IPS DF 6.9 (cell line): ENCODE data around the gene ARHGEF10L.

Experiments used
- DNase-seq: peaks from one replicate; pipeline ENCODE4 v3.0.0-alpha.2; 2013; ENCODE audit warnings: low read depth, low spot score
- H3K27ac ChIP-seq: one replicate; pipeline ENCODE4 v1.5.1; 2013; ENCODE audit warnings: low read length, control low read depth
- H3K27me3 ChIP-seq: 2 replicates; pipeline ENCODE4 v1.6.1; 2013; ENCODE audit warnings: mild to moderate bottlenecking, low read length; ENCODE audit not compliant: control insufficient read depth, insufficient read depth
- H3K36me3 ChIP-seq: 2 replicates; pipeline ENCODE4 v1.6.1; 2013; ENCODE audit warnings: low read length; ENCODE audit not compliant: control insufficient read depth, insufficient read depth
- H3K4me1 ChIP-seq: 2 replicates; pipeline ENCODE4 v1.6.1; 2013; ENCODE audit warnings: low read length; ENCODE audit not compliant: control insufficient read depth, insufficient read depth
- H3K4me3 ChIP-seq: 2 replicates; pipeline ENCODE4 v1.5.1; 2013; ENCODE audit warnings: mild to moderate bottlenecking, low read length
- H3K9me3 ChIP-seq: 2 replicates; pipeline ENCODE4 v1.6.1; 2013; ENCODE audit warnings: low read length, inconsistent platforms; ENCODE audit not compliant: control insufficient read depth, insufficient read depth
- WGBS: extraction: QIAGEN DNeasy Blood & Tissue Kit; methylation state at CpG from one replicate; pipeline ENCODE4 v1.1.7; 2013; ENCODE audit warnings: mixed read lengths, missing lambda C conversion rate; ENCODE audit not compliant: insufficient read length, insufficient coverage; 5-methylcytosine and 5-hydroxymethylcytosine counted together

The ARHGEF10L gene

GRCh38 chr1:17535300-17535936 is 4.1 kb upstream of the ARHGEF10L start:
- H3K36me3 ChIP-seq: no peaks in the 10 kb centered on the region
- no peak overlapping the region for H3K27ac ChIP-seq
- DNase-seq: no peak
- WGBS: no CpG with 5 or more reads among the region's 8 CpGs
- H3K4me3 ChIP-seq: no peak overlapping the region
- H3K27me3 ChIP-seq: no peaks in the 10 kb centered on the region
- peaks cover 8% of the 10 kb centered on the region; the same call in 1 of the 2 replicates for H3K4me1 ChIP-seq
- no peaks in the 10 kb centered on the region for H3K9me3 ChIP-seq

DNA sequence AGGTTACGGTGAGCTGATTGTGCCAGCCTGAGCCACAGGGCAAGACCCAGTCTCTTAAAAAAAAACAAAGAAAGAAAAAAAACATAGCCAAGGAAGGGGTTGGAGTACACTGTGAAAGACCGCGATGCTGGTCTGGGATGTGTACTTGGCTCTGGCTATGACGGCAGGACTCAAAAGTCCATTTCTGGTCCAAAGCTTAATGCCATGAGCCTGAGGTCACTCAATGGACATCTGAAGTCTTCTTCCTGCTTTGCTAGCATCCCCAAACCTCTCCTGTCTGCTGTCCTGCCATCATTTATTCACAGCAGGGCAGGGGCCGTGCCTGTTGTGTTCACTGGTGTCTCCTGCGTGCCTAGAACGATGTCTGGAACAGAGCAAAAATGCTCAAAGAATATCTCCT is 1.5 kb upstream of the ARHGEF10L start:
- no CpG with 5 or more reads among the region's 7 CpGs for WGBS
- Histone ChIP-seq H3K27me3 (no peaks in the 10 kb centered on the region), H3K4me1 (peaks cover 6% of the 10 kb centered on the region; the same call in 1 of the 2 replicates), H3K9me3 (no peaks in the 10 kb centered on the region), H3K36me3 (no peaks in the 10 kb centered on the region), H3K27ac (no peak overlapping the region), H3K4me3 (no peak overlapping the region)
- no peak for DNase-seq

DNA sequence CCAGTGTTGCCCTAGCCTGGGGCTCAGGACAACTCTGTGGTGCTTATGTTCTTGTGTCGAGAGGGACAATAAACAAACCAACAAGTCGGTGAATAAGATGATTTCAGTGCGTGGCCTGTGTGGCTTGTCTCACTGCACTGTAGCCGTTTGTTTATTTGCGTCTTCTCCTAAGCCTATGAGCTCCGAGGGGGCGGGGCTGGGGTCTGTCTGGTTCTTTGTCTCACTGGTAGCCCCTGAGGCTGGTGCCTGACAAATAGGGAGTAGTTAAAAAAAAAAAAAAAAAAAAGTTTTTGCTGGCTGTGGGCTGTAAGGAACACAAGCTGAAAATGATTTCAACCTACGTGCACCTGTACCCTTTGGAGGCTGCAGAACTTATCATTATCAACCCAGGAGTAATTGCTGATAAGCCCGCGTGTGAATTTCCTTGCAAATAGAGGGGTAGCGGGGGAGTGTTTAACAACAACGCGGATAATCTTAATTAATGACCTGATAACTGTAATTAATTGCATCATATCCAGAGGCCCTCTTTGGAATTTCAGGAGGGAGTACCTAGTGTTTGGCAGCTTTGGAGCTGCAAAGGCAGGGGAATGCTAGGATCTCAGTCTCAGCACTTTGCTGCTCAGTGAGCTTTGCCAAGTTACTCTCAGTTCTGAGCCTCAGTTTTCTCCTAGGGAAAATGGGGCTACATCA is 925 bp upstream of the ARHGEF10L start:
- WGBS: no CpG with 5 or more reads among the region's 13 CpGs
- Histone ChIP-seq H3K4me1 (peaks cover 5% of the 10 kb centered on the region; the same call in 1 of the 2 replicates), H3K27ac (no peak overlapping the region), H3K9me3 (no peaks in the 10 kb centered on the region), H3K36me3 (no peaks in the 10 kb centered on the region), H3K27me3 (no peaks in the 10 kb centered on the region), H3K4me3 (peak overlapping the region; percentile 55; the same call in 1 of the 2 replicates)
- DNase-seq: peak; percentile 57

GRCh38 chr1:17539118-17539476 is 401 bp upstream of the ARHGEF10L start:
- WGBS: no CpG with 5 or more reads among the region's 20 CpGs
- H3K4me3 ChIP-seq: peak overlapping the region; percentile 55
- H3K4me1 ChIP-seq: peaks cover 4% of the 10 kb centered on the region; the same call in 1 of the 2 replicates
- no peak for DNase-seq
- no peaks in the 10 kb centered on the region for H3K36me3 ChIP-seq
- H3K27ac ChIP-seq: no peak overlapping the region
- no peaks in the 10 kb centered on the region for H3K9me3 ChIP-seq
- H3K27me3 ChIP-seq: no peaks in the 10 kb centered on the region

DNA sequence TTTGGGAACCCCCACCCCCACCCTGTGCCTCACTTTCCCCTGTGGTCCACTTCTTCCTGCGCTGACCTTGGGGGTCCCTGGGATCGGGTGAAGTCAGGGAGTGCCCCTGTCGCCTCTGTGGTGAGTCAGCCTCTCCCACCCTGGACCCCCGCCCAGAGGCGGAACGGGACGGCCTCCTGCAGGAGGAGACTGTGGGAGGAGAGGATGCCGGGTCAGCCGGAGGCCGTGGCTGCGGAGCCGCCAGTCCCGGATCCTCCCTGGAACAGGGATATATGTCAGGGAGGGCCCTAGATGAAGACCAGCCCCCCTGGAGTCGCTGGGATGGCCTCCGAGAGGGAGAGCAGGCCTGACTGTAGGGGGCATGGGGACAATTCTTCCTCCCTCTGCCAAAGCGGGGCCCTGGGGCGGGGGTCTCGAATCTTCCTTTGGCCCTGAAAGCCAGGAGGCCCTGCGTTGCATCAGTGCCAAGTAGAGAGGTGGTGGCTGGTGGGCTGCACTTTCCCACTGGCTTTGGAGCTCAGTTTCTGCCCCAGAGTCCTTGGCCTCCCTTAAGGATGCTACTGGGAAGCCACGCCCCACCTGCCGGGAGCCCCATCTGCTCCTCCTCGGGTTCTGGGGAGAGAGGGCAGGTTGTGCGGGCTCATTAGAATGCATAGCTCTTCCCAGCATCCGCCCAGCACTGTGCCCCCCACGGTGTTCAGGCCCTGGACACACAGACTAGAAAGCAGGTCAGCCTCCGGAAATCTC is 930 bp downstream of the ARHGEF10L start:
- Histone ChIP-seq H3K4me3 (peak overlapping the region; percentile 55), H3K27ac (no peak overlapping the region)
- no CpG with 5 or more reads among the region's 26 CpGs for WGBS

GRCh38 chr1:17542645-17543044 is 3.1 kb downstream of the ARHGEF10L start:
- Histone ChIP-seq H3K4me1 (peaks cover 8% of the 10 kb centered on the region), H3K27me3 (no peaks in the 10 kb centered on the region), H3K4me3 (no peak overlapping the region), H3K27ac (no peak overlapping the region), H3K9me3 (no peaks in the 10 kb centered on the region), H3K36me3 (no peaks in the 10 kb centered on the region)
- DNase-seq: no peak
- WGBS: no CpG with 5 or more reads among the region's 7 CpGs

More for the DNA sequence above, 930 bp downstream of the ARHGEF10L start:
- H3K27me3 ChIP-seq: no peaks in the 10 kb centered on the region
- H3K9me3 ChIP-seq: no peaks in the 10 kb centered on the region
- H3K4me1 ChIP-seq: peaks cover 4% of the 10 kb centered on the region; the same call in 1 of the 2 replicates
- DNase-seq: peak; percentile 86
- no peaks in the 10 kb centered on the region for H3K36me3 ChIP-seq

DNA sequence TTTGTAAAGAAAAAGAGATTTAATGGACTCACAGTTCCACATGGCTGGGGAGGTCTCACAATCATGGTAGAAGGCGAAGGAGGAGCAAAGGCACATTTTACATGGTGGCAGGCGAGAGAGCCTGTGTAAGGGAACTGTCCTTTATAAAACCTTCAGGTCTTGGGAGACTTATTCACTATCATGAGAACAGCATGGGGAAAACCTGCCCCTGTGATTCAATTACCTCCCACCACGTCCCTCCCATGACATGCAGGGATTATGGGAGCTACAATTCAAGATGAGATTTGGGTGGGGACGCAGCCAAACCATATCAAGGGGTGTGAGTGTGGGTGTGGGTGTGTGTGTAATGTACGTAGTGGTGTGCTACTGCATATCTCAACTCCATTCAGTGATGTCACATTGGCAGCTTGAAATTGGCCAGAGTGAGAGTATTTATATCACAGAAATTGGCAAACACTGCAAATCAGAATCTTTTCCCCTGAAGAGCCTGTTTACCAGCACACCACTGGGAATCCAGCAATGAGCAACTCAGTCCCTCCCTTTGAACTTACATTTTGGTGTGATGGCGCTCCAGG is 5.4 kb downstream of the ARHGEF10L start:
- H3K9me3 ChIP-seq: no peaks in the 10 kb centered on the region

DNA sequence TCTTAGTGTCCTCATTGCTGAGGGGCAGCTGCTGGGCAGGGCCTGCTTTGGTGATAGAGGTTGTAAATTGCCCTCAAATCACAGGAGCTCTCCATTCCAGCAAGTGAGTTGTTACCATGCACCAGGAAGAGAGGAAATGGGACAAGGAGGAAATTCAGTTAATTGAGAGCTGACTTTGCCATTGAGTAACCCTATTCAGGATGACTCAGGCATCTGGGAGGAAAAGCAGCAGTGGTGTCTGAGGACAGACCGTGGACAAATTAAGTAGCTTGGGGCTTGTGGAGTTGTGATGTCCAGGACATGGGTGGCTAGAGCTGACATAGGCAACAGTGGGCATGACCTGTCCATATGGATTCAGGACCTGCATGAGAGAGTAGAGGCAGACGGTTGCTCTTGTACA is 5.9 kb downstream of the ARHGEF10L start:
- Histone ChIP-seq H3K27ac (no peak overlapping the region), H3K4me3 (no peak overlapping the region), H3K4me1 (peaks cover 8% of the 10 kb centered on the region), H3K36me3 (no peaks in the 10 kb centered on the region), H3K27me3 (no peaks in the 10 kb centered on the region), H3K9me3 (no peaks in the 10 kb centered on the region)
- no peak for DNase-seq
- WGBS: no CpG with 5 or more reads among the region's 2 CpGs

More for the DNA sequence above, 5.4 kb downstream of the ARHGEF10L start:
- no peak for DNase-seq
- WGBS: no CpG with 5 or more reads among the region's 6 CpGs
- no peaks in the 10 kb centered on the region for H3K27me3 ChIP-seq
- H3K36me3 ChIP-seq: no peaks in the 10 kb centered on the region
- H3K4me3 ChIP-seq: no peak overlapping the region
- no peak overlapping the region for H3K27ac ChIP-seq
- H3K4me1 ChIP-seq: peaks cover 6% of the 10 kb centered on the region

DNA sequence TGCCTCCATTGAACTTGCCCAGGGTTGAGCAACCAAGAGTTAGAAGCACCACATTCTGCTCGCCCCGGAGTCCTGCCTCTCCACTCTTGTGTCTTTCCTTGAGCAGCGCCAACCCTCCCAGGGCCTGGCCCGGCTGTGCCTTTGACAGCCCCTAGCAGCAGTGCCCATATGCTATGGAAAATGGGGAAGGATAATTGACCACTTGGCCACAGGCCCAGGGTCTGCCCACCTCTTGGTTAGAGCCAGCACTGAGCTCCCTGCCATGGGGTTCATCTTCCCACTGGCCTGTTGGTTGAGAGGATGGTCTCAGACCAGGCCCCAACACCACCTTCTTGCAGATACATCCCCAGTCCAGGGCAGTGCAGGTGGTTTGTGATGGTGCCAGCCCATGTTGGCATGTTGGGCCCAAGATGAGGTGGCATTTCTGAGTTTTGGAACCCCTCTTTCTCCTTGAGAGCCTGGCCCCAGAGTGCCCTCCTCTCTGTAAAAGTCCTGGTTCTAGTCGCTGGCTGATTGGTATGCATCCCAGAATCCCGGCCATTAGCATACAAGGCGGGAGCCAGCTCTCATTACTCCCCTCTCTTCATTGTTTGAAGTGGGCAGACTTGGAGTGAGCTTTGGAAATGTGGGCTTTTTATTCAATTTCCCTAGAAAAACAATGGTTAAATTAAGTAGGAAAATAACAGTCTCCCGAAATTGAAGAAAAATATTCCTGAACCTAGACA is 7.6 kb downstream of the ARHGEF10L start:
- Histone ChIP-seq H3K4me1 (peaks cover 15% of the 10 kb centered on the region), H3K9me3 (no peaks in the 10 kb centered on the region), H3K4me3 (no peak overlapping the region), H3K27me3 (no peaks in the 10 kb centered on the region), H3K36me3 (no peaks in the 10 kb centered on the region), H3K27ac (peak overlapping the region; percentile 9)
- DNase-seq: no peak
- WGBS: no CpG with 5 or more reads among the region's 8 CpGs

- Histone ChIP-seq H3K27ac (no peak overlapping the region), H3K36me3 (no peaks in the 10 kb centered on the region), H3K4me3 (no peak overlapping the region), H3K9me3 (no peaks in the 10 kb centered on the region), H3K27me3 (no peaks in the 10 kb centered on the region), H3K4me1 (peaks cover 15% of the 10 kb centered on the region)
- no CpG with 5 or more reads among the region's 3 CpGs for WGBS
- DNase-seq: no peak
These were observed 9.9 kb downstream of the ARHGEF10L start for GRCh38 chr1:17549384-17549783.
